ENCODE measurements around the gene BAD. TPM values are rescaled to one million over a fixed set of nuclear protein-coding genes. Genes with fewer than 3 reads are reported as not detected.

BAD gene
- polyA plus RNA-seq, 1 donor, result 39.6 TPM

- no peak for DNase-seq
- Histone ChIP-seq H3K4me3 (ENCODE audit: low read length) (no peak overlapping the region), H3K36me3 (ENCODE audit: control insufficient read depth, insufficient read depth, low read length) (peaks cover 20% of the 10 kb centered on the region), H3K9me3 (ENCODE audit: control insufficient read depth, low read depth, low read length) (no peaks in the 10 kb centered on the region), H3K27ac (ENCODE audit: low read length) (no peak overlapping the region), H3K27me3 (ENCODE audit: control insufficient read depth, insufficient read depth, low read length) (no peaks in the 10 kb centered on the region), H3K4me1 (ENCODE audit: control insufficient read depth, insufficient read depth, low read length) (peaks cover 39% of the 10 kb centered on the region)
- no CpG with 5 or more reads among the region's 5 CpGs for WGBS (ENCODE audit: insufficient coverage, low lambda C conversion rate)
Measured at GRCh38 chr11:64323373-64323772, 38.9 kb upstream of the BAD start.

GRCh38 chr11:64322925-64323260 is 38.4 kb upstream of the BAD start:
- peaks cover 20% of the 10 kb centered on the region for H3K36me3 ChIP-seq (ENCODE audit: control insufficient read depth, insufficient read depth, low read length)
- H3K4me1 ChIP-seq (ENCODE audit: control insufficient read depth, insufficient read depth, low read length), result peaks cover 39% of the 10 kb centered on the region
- DNase-seq, result no peak
- H3K27me3 ChIP-seq (ENCODE audit: control insufficient read depth, insufficient read depth, low read length), result no peaks in the 10 kb centered on the region
- H3K4me3 ChIP-seq (ENCODE audit: low read length), result no peak overlapping the region
- H3K9me3 ChIP-seq (ENCODE audit: control insufficient read depth, low read depth, low read length), result no peaks in the 10 kb centered on the region
- no CpG with 5 or more reads among the region's 7 CpGs for WGBS (ENCODE audit: insufficient coverage, low lambda C conversion rate)
- H3K27ac ChIP-seq (ENCODE audit: low read length), result no peak overlapping the region

GRCh38 chr11:64321533-64321932 is 37.1 kb upstream of the BAD start:
- peak overlapping the region; percentile 88 for H3K27ac ChIP-seq (ENCODE audit: low read length)
- peaks cover 42% of the 10 kb centered on the region for H3K4me1 ChIP-seq (ENCODE audit: control insufficient read depth, insufficient read depth, low read length)
- no peak overlapping the region for H3K4me3 ChIP-seq (ENCODE audit: low read length)
- no CpG with 5 or more reads among the region's 5 CpGs for WGBS (ENCODE audit: insufficient coverage, low lambda C conversion rate)
- peaks cover 20% of the 10 kb centered on the region for H3K36me3 ChIP-seq (ENCODE audit: control insufficient read depth, insufficient read depth, low read length)
- no peaks in the 10 kb centered on the region for H3K9me3 ChIP-seq (ENCODE audit: control insufficient read depth, low read depth, low read length)
- H3K27me3 ChIP-seq (ENCODE audit: control insufficient read depth, insufficient read depth, low read length), result no peaks in the 10 kb centered on the region
- peak; percentile 65 to 80 for DNase-seq

- H3K27ac ChIP-seq (ENCODE audit: low read length), result peak overlapping the region; percentile 88
- WGBS (ENCODE audit: insufficient coverage, low lambda C conversion rate), result no CpG with 5 or more reads among the region's 5 CpGs
- DNase-seq, result no peak
Measured at GRCh38 chr11:64321026-64321425, 36.6 kb upstream of the BAD start.

GRCh38 chr11:64320556-64320955 is 36.1 kb upstream of the BAD start:
- peak overlapping the region; percentile 88 for H3K27ac ChIP-seq (ENCODE audit: low read length)
- WGBS (ENCODE audit: insufficient coverage, low lambda C conversion rate), result no CpG with 5 or more reads among the region's 7 CpGs
- H3K4me1 ChIP-seq (ENCODE audit: control insufficient read depth, insufficient read depth, low read length), result peaks cover 49% of the 10 kb centered on the region

More at GRCh38 chr11:64321026-64321425, 36.6 kb upstream of the BAD start:
- H3K9me3 ChIP-seq (ENCODE audit: control insufficient read depth, low read depth, low read length), result no peaks in the 10 kb centered on the region
- no peaks in the 10 kb centered on the region for H3K27me3 ChIP-seq (ENCODE audit: control insufficient read depth, insufficient read depth, low read length)
- peaks cover 47% of the 10 kb centered on the region for H3K4me1 ChIP-seq (ENCODE audit: control insufficient read depth, insufficient read depth, low read length)
- H3K4me3 ChIP-seq (ENCODE audit: low read length), result no peak overlapping the region
- peaks cover 23% of the 10 kb centered on the region for H3K36me3 ChIP-seq (ENCODE audit: control insufficient read depth, insufficient read depth, low read length)

GRCh38 chr11:64318766-64319761 is 34.6 kb upstream of the BAD start:
- peak in 1 of 2 donors; percentile 60 for DNase-seq
- peak overlapping the region; percentile 91 for H3K4me3 ChIP-seq (ENCODE audit: low read length)
- peaks cover 43% of the 10 kb centered on the region for H3K36me3 ChIP-seq (ENCODE audit: control insufficient read depth, insufficient read depth, low read length)
- peak overlapping the region; percentile 96 for H3K27ac ChIP-seq (ENCODE audit: low read length)
- no peaks in the 10 kb centered on the region for H3K27me3 ChIP-seq (ENCODE audit: control insufficient read depth, insufficient read depth, low read length)
- H3K4me1 ChIP-seq (ENCODE audit: control insufficient read depth, insufficient read depth, low read length), result peaks cover 49% of the 10 kb centered on the region
- no CpG with 5 or more reads among the region's 19 CpGs for WGBS (ENCODE audit: insufficient coverage, low lambda C conversion rate)
- H3K9me3 ChIP-seq (ENCODE audit: control insufficient read depth, low read depth, low read length), result no peaks in the 10 kb centered on the region

More at GRCh38 chr11:64320556-64320955, 36.1 kb upstream of the BAD start:
- no peak for DNase-seq
- no peaks in the 10 kb centered on the region for H3K9me3 ChIP-seq (ENCODE audit: control insufficient read depth, low read depth, low read length)
- H3K36me3 ChIP-seq (ENCODE audit: control insufficient read depth, insufficient read depth, low read length), result peaks cover 28% of the 10 kb centered on the region
- H3K27me3 ChIP-seq (ENCODE audit: control insufficient read depth, insufficient read depth, low read length), result no peaks in the 10 kb centered on the region
- H3K4me3 ChIP-seq (ENCODE audit: low read length), result no peak overlapping the region

- no peaks in the 10 kb centered on the region for H3K27me3 ChIP-seq (ENCODE audit: control insufficient read depth, insufficient read depth, low read length)
- H3K9me3 ChIP-seq (ENCODE audit: control insufficient read depth, low read depth, low read length), result no peaks in the 10 kb centered on the region
- H3K4me3 ChIP-seq (ENCODE audit: low read length), result peak within 1 kb of the TSS; percentile 91
- H3K27ac ChIP-seq (ENCODE audit: low read length), result peak within 1 kb of the TSS; percentile 96
- WGBS (ENCODE audit: insufficient coverage, low lambda C conversion rate), result no CpG with 5 or more reads among the region's 61 CpGs
- H3K4me1 ChIP-seq (ENCODE audit: control insufficient read depth, insufficient read depth, low read length), result peaks cover 49% of the 10 kb centered on the region
- peaks cover 45% of the 10 kb centered on the region for H3K36me3 ChIP-seq (ENCODE audit: control insufficient read depth, insufficient read depth, low read length)
- peak; percentile 98 for DNase-seq
Measured at GRCh38 chr11:64317961-64318765, 33.7 kb upstream of the BAD start, which contains the start of gene PRDX5. Gene PRDX5, plus strand, starts transcription at chr11:64318121. Its CDS starts 95 bp downstream, at chr11:64318216.

GRCh38 chr11:64317325-64317960 is 33.0 kb upstream of the BAD start, which contains the start of gene TRMT112:
Gene TRMT112, minus strand, starts transcription at chr11:64317559. Its CDS starts 33 bp downstream, at chr11:64317526.
- no peaks in the 10 kb centered on the region for H3K27me3 ChIP-seq (ENCODE audit: control insufficient read depth, insufficient read depth, low read length)
- WGBS (ENCODE audit: insufficient coverage, low lambda C conversion rate), result no CpG with 5 or more reads among the region's 43 CpGs
- no peaks in the 10 kb centered on the region for H3K9me3 ChIP-seq (ENCODE audit: control insufficient read depth, low read depth, low read length)
- peaks cover 43% of the 10 kb centered on the region for H3K4me1 ChIP-seq (ENCODE audit: control insufficient read depth, insufficient read depth, low read length)
- peak; percentile 98 to 99 for DNase-seq
- peak within 1 kb of the TSS; percentile 96 for H3K27ac ChIP-seq (ENCODE audit: low read length)
- peak within 1 kb of the TSS; percentile 91 for H3K4me3 ChIP-seq (ENCODE audit: low read length)
- H3K36me3 ChIP-seq (ENCODE audit: control insufficient read depth, insufficient read depth, low read length), result peaks cover 46% of the 10 kb centered on the region

GRCh38 chr11:64316672-64317324 is 32.3 kb upstream of the BAD start:
- no peaks in the 10 kb centered on the region for H3K9me3 ChIP-seq (ENCODE audit: control insufficient read depth, low read depth, low read length)
- no peaks in the 10 kb centered on the region for H3K27me3 ChIP-seq (ENCODE audit: control insufficient read depth, insufficient read depth, low read length)
- peaks cover 36% of the 10 kb centered on the region for H3K4me1 ChIP-seq (ENCODE audit: control insufficient read depth, insufficient read depth, low read length)
- DNase-seq, result no peak
- peak overlapping the region; percentile 96 for H3K27ac ChIP-seq (ENCODE audit: low read length)
- H3K36me3 ChIP-seq (ENCODE audit: control insufficient read depth, insufficient read depth, low read length), result peaks cover 45% of the 10 kb centered on the region
- peak overlapping the region; percentile 91 for H3K4me3 ChIP-seq (ENCODE audit: low read length)
- 31% methylated on average over 3 of the region's 32 CpGs for WGBS (ENCODE audit: insufficient coverage, low lambda C conversion rate)
